PFSK-1 (cell line): Measurements from ENCODE around the gene CEACAM1.

Source experiments
- POLR2AphosphoS5 ChIP-seq: IDR thresholded peaks from 2 replicates; pipeline ENCODE4 v1.6.1; 2012; ENCODE audit warnings: low read depth, mild to moderate bottlenecking, control low read depth, low read length, moderate library complexity
- REST ChIP-seq, 2 experiments: IDR thresholded peaks; 2 replicates each; pipeline versions ENCODE4 v1.6.1 to v1.8.0; 2011 to 2012; ENCODE audit warnings: low read depth in 2 of 2, low read length in 2 of 2, control low read depth in 1 of 2, inconsistent platforms in 1 of 2, mild to moderate bottlenecking in 1 of 2, moderate library complexity in 1 of 2; ENCODE audit not compliant: insufficient read depth in 1 of 2
- TAF1 ChIP-seq: IDR thresholded peaks from 2 replicates; pipeline ENCODE4 v1.6.1; 2012; ENCODE audit warnings: low read length, control low read depth, borderline replicate concordance; ENCODE audit not compliant: insufficient read depth

- no peak for TF ChIP-seq TAF1
- TF ChIP-seq REST (IDR thresholded peaks at IDR 0.05; ENCODE audit: insufficient read depth in 1 of 2, low read depth in 2 of 2, low read length in 2 of 2), result no peak
- TF ChIP-seq POLR2AphosphoS5, result no peak
These were observed 9.2 kb downstream of the CEACAM1 start for GRCh38 chr19:42519108-42519507.
